ENCODE data around the gene MRPL9.

Gene MRPL9

GRCh38 chr1:151777317-151777716, 14.0 kb upstream of the MRPL9 start:
- 0 out of 2 replicates have a peak, but pooled peaks cover 3% of the 10 kb centered on the region for H3K4me1 ChIP-seq (ENCODE audit: low read length)
- no peak overlapping the region for H3K9ac ChIP-seq (ENCODE audit: low read length)
- H2AFZ ChIP-seq (ENCODE audit: low read depth, low read length), result no peak overlapping the region
- TF ChIP-seq EZH2phosphoT487 (IDR thresholded peaks at IDR 0.05; ENCODE audit: low read depth) (no peak), CTCF (IDR thresholded peaks at IDR 0.05; ENCODE audit: low read depth, low read length) (no peak)
- no peaks in the 10 kb centered on the region for H4K20me1 ChIP-seq (ENCODE audit: insufficient read depth, low read length)
- H3K4me2 ChIP-seq (ENCODE audit: low read length), result no peak overlapping the region
- H3K9me3 ChIP-seq (ENCODE audit: insufficient read depth, low read length), result no peaks in the 10 kb centered on the region
- H3K79me2 ChIP-seq (ENCODE audit: low read length), result no peaks in the 10 kb centered on the region
- H3K36me3 ChIP-seq (replicated peaks; ENCODE audit: low read depth, low read length), result peaks cover 11% of the 10 kb centered on the region
- no peak overlapping the region for H3K4me3 ChIP-seq (ENCODE audit: low read length)
- no peaks in the 10 kb centered on the region for H3K27me3 ChIP-seq (ENCODE audit: low read depth, low read length)
- H3K27ac ChIP-seq (ENCODE audit: low read length), result no peak overlapping the region

- Histone ChIP-seq H3K36me3 (replicated peaks; ENCODE audit: low read depth, low read length) (peaks cover 11% of the 10 kb centered on the region), H3K27ac (ENCODE audit: low read length) (no peak overlapping the region)
Measured at GRCh38 chr1:151776665-151777062, 13.4 kb upstream of the MRPL9 start.

GRCh38 chr1:151775894-151776664, 12.8 kb upstream of the MRPL9 start:
- no peak for TF ChIP-seq EZH2phosphoT487 (IDR thresholded peaks at IDR 0.05; ENCODE audit: low read depth)
- no peak for TF ChIP-seq CTCF (IDR thresholded peaks at IDR 0.05; ENCODE audit: low read depth, low read length)
- no peak overlapping the region for H3K27ac ChIP-seq (ENCODE audit: low read length)
- H3K4me1 ChIP-seq (ENCODE audit: low read length), result 0 out of 2 replicates have a peak, but pooled peaks cover 3% of the 10 kb centered on the region
- H4K20me1 ChIP-seq (ENCODE audit: insufficient read depth, low read length), result no peaks in the 10 kb centered on the region
- no peaks in the 10 kb centered on the region for H3K27me3 ChIP-seq (ENCODE audit: low read depth, low read length)
- no peaks in the 10 kb centered on the region for H3K79me2 ChIP-seq (ENCODE audit: low read length)
- H3K4me2 ChIP-seq (ENCODE audit: low read length), result no peak overlapping the region
- no peaks in the 10 kb centered on the region for H3K9me3 ChIP-seq (ENCODE audit: insufficient read depth, low read length)
- H3K36me3 ChIP-seq (replicated peaks; ENCODE audit: low read depth, low read length), result peaks cover 11% of the 10 kb centered on the region
- H3K9ac ChIP-seq (ENCODE audit: low read length), result no peak overlapping the region
- no peak overlapping the region for H2AFZ ChIP-seq (ENCODE audit: low read depth, low read length)
- no peak overlapping the region for H3K4me3 ChIP-seq (ENCODE audit: low read length)

More at GRCh38 chr1:151776665-151777062, 13.4 kb upstream of the MRPL9 start:
- Histone ChIP-seq H3K9me3 (ENCODE audit: insufficient read depth, low read length) (no peaks in the 10 kb centered on the region), H3K79me2 (ENCODE audit: low read length) (no peaks in the 10 kb centered on the region), H3K4me1 (ENCODE audit: low read length) (0 out of 2 replicates have a peak, but pooled peaks cover 3% of the 10 kb centered on the region), H3K27me3 (ENCODE audit: low read depth, low read length) (no peaks in the 10 kb centered on the region), H4K20me1 (ENCODE audit: insufficient read depth, low read length) (no peaks in the 10 kb centered on the region), H3K4me3 (ENCODE audit: low read length) (no peak overlapping the region), H3K4me2 (ENCODE audit: low read length) (no peak overlapping the region), H2AFZ (ENCODE audit: low read depth, low read length) (no peak overlapping the region), H3K9ac (ENCODE audit: low read length) (no peak overlapping the region)
- TF ChIP-seq CTCF (IDR thresholded peaks at IDR 0.05; ENCODE audit: low read depth, low read length) (no peak), EZH2phosphoT487 (IDR thresholded peaks at IDR 0.05; ENCODE audit: low read depth) (no peak)

GRCh38 chr1:151774256-151774922, 11.1 kb upstream of the MRPL9 start:
- H3K27me3 ChIP-seq (ENCODE audit: low read depth, low read length), result no peaks in the 10 kb centered on the region
- no peaks in the 10 kb centered on the region for H3K4me1 ChIP-seq (ENCODE audit: low read length)
- H3K36me3 ChIP-seq (replicated peaks; ENCODE audit: low read depth, low read length), result peaks cover 11% of the 10 kb centered on the region
- H4K20me1 ChIP-seq (ENCODE audit: insufficient read depth, low read length), result no peaks in the 10 kb centered on the region
- H3K9ac ChIP-seq (ENCODE audit: low read length), result no peak overlapping the region
- H3K4me3 ChIP-seq (ENCODE audit: low read length), result no peak overlapping the region
- no peaks in the 10 kb centered on the region for H3K79me2 ChIP-seq (ENCODE audit: low read length)
- H3K27ac ChIP-seq (ENCODE audit: low read length), result no peak overlapping the region
- no peak overlapping the region for H2AFZ ChIP-seq (ENCODE audit: low read depth, low read length)
- no peak overlapping the region for H3K4me2 ChIP-seq (ENCODE audit: low read length)
- no peak for TF ChIP-seq CTCF (IDR thresholded peaks at IDR 0.05; ENCODE audit: low read depth, low read length)
- TF ChIP-seq EZH2phosphoT487 (IDR thresholded peaks at IDR 0.05; ENCODE audit: low read depth), result no peak
- no peaks in the 10 kb centered on the region for H3K9me3 ChIP-seq (ENCODE audit: insufficient read depth, low read length)
